Natural killer cell (primary cell): ENCODE results near the gene CALCB. TPM values are rescaled to one million over a fixed set of nuclear protein-coding genes. Genes with fewer than 3 reads are reported as not detected.

Experiments
- ATAC-seq, 3 donors: fragments of 150-1000 bp in 2 of 3; fragments of 200-7000 bp in 1 of 3; cut with Tn5 transposase; 1 replicate in 1 of 3; 2 replicates in 2 of 3; pipeline ENCODE4 v1.10.0; 2021; ENCODE audit warnings: mild to moderate bottlenecking in 2 of 3, moderate library complexity in 2 of 3
- DNase-seq, 2 donors: peaks; one replicate each; pipeline versions ENCODE4 v3.0.0 to v3.0.0-alpha.2; 2013 to 2021; ENCODE audit warnings: mixed read lengths in 1 of 2
- H3K27ac ChIP-seq: one replicate; pipeline ENCODE4 v1.5.1; 2013; ENCODE audit warnings: mild to moderate bottlenecking, low read length
- H3K27me3 ChIP-seq: one replicate; pipeline ENCODE4 v1.6.1; 2013; ENCODE audit warnings: low read length; ENCODE audit not compliant: control insufficient read depth, insufficient read depth
- H3K36me3 ChIP-seq: one replicate; pipeline ENCODE4 v1.6.1; 2013; ENCODE audit warnings: low read length; ENCODE audit not compliant: control insufficient read depth, insufficient read depth
- H3K4me1 ChIP-seq: one replicate; pipeline ENCODE4 v1.6.1; 2013; ENCODE audit warnings: low read length; ENCODE audit not compliant: control insufficient read depth, insufficient read depth
- H3K4me3 ChIP-seq: one replicate; pipeline ENCODE4 v1.5.1; 2013; ENCODE audit warnings: low read length
- H3K9me3 ChIP-seq: one replicate; pipeline ENCODE4 v1.6.1; 2013; ENCODE audit warnings: low read length; ENCODE audit not compliant: control insufficient read depth, insufficient read depth
- H3K27ac Mint-ChIP-seq, 2 donors: one replicate each; pipeline ENCODE4 v1.8.0; 2022; ENCODE audit warnings: mild to moderate bottlenecking in 2 of 2, mixed read lengths in 2 of 2, moderate library complexity in 1 of 2
- H3K27me3 Mint-ChIP-seq, 2 donors: one replicate each; pipeline ENCODE4 v1.8.0; 2022; ENCODE audit warnings: low read depth in 2 of 2, mixed read lengths in 2 of 2
- H3K36me3 Mint-ChIP-seq: one replicate; pipeline ENCODE4 v1.8.0; 2022; ENCODE audit warnings: mixed read lengths
- H3K4me1 Mint-ChIP-seq, 2 donors: one replicate each; pipeline ENCODE4 v1.8.0; 2022; ENCODE audit warnings: mixed read lengths in 2 of 2
- H3K4me3 Mint-ChIP-seq: one replicate; pipeline ENCODE4 v1.8.0; 2022; ENCODE audit warnings: mild to moderate bottlenecking, moderate library complexity, mixed read lengths
- H3K9me3 Mint-ChIP-seq, 2 donors: one replicate each; pipeline ENCODE4 v1.8.0; 2022; ENCODE audit warnings: mixed read lengths in 2 of 2
- CTCF ChIP-seq: fragments of 200-600 bp; IDR thresholded peaks from one replicate; pipeline ENCODE4 v1.8.0; 2022; ENCODE audit warnings: antibody characterized with exemption
- WGBS: methylation state at CpG from one replicate; pipeline ENCODE4 v1.1.7; 2013; ENCODE audit warnings: missing lambda C conversion rate; ENCODE audit not compliant: insufficient coverage; 5-methylcytosine and 5-hydroxymethylcytosine counted together
- intact Hi-C: fragments of 100-400 bp; cut with micrococcal nuclease; formaldehyde crosslinking; loops from one replicate; pipeline ENCODE4 v1.14.2; 2022
- total RNA-seq, 4 donors: library from RNA; stranded (reverse); fragments of 120-200 nt in 1 of 4; gene quantifications; one replicate each; pipeline versions ENCODE4 v1.2.3 to v1.2.4, GENCODE V29; 2013 to 2022

CALCB gene
- total RNA-seq = 1 to 10 TPM in 1 of 3 donors, under 1 TPM in 2; 0.19 to 1.3 (median 0.27) TPM
- total RNA-seq (2013) = 0.74 TPM

- H3K9me3 ChIP-seq = peaks cover 9% of the 10 kb centered on the region
- no peak for ATAC-seq
- WGBS = 7% methylated on average over 59 of the region's 60 CpGs
- H3K4me3 Mint-ChIP-seq = peak within 1 kb of the TSS; percentile 60
- H3K4me1 Mint-ChIP-seq = peaks cover 18 to 19% of the 10 kb centered on the region in 2 donors
- DNase-seq = peak in 1 of 2 donors; percentile 30
- peak within 1 kb of the TSS; percentile 9 for H3K4me3 ChIP-seq
- peaks cover 0 to 2% of the 10 kb centered on the region in 2 donors for H3K9me3 Mint-ChIP-seq
- no peak within 1 kb of the TSS for H3K27ac Mint-ChIP-seq
- TF ChIP-seq CTCF = no peak
- H3K36me3 ChIP-seq = no peaks in the 10 kb centered on the region
- H3K27me3 ChIP-seq = peaks cover 17% of the 10 kb centered on the region
- intact Hi-C loops = loop anchor here (1.0 to 5.0 kb wide), 2 partner anchors 165 to 536 kb away; no protein-coding TSS in a partner anchor
- peaks cover 45 to 70% of the 10 kb centered on the region in 2 donors for H3K27me3 Mint-ChIP-seq
- H3K27ac ChIP-seq = no peak within 1 kb of the TSS
- peaks cover 20% of the 10 kb centered on the region for H3K4me1 ChIP-seq
- H3K36me3 Mint-ChIP-seq = peaks cover 8% of the 10 kb centered on the region
Observed at GRCh38 chr11:15073361-15074205, at the start of gene CALCB. CALCB (plus strand) TSS chr11:15073593; CDS start chr11:15074719, 1,126 bp downstream.

GRCh38 chr11:15027011-15027410 lies 46.4 kb upstream of the CALCB start:
- Histone ChIP-seq H3K4me3 (no peak overlapping the region), H3K27me3 (no peaks in the 10 kb centered on the region), H3K9me3 (no peaks in the 10 kb centered on the region), H3K4me1 (no peaks in the 10 kb centered on the region), H3K36me3 (no peaks in the 10 kb centered on the region), H3K27ac (no peak overlapping the region)
- Mint-ChIP-seq H3K27ac (no peak overlapping the region), H3K4me3 (no peak overlapping the region), H3K27me3 (peaks cover 27 to 65% of the 10 kb centered on the region in 2 donors), H3K36me3 (no peaks in the 10 kb centered on the region), H3K9me3 (no peaks in the 10 kb centered on the region), H3K4me1 (no peaks in the 10 kb centered on the region)
- no peak for TF ChIP-seq CTCF
- no peak for ATAC-seq
- intact Hi-C loops = no loop called here
- 66% methylated on average over 3 of the region's 3 CpGs for WGBS
- no peak for DNase-seq

GRCh38 chr11:15027956-15028355 lies 45.4 kb upstream of the CALCB start:
- Histone ChIP-seq H3K36me3 (no peaks in the 10 kb centered on the region), H3K4me1 (no peaks in the 10 kb centered on the region), H3K9me3 (no peaks in the 10 kb centered on the region), H3K4me3 (no peak overlapping the region), H3K27me3 (no peaks in the 10 kb centered on the region), H3K27ac (no peak overlapping the region)
- H3K27ac Mint-ChIP-seq = no peak overlapping the region
- no peak for ATAC-seq
- TF ChIP-seq CTCF = no peak
- H3K4me3 Mint-ChIP-seq = no peak overlapping the region
- no peak for DNase-seq
- H3K9me3 Mint-ChIP-seq = no peaks in the 10 kb centered on the region
- intact Hi-C loops = no loop called here
- WGBS = 62% methylated on average over 2 of the region's 2 CpGs
- no peaks in the 10 kb centered on the region for H3K4me1 Mint-ChIP-seq
- H3K36me3 Mint-ChIP-seq = no peaks in the 10 kb centered on the region
- peaks cover 27 to 65% of the 10 kb centered on the region in 2 donors for H3K27me3 Mint-ChIP-seq
